OCI-M2 (cell line): ENCODE results near the gene EDC3.

Experiments
- DNase-seq: peaks from one replicate; lab custom pipeline; 2025; ENCODE audit not compliant: unreplicated experiment; lab: John Stamatoyannopoulos, UW

Gene EDC3

DNA sequence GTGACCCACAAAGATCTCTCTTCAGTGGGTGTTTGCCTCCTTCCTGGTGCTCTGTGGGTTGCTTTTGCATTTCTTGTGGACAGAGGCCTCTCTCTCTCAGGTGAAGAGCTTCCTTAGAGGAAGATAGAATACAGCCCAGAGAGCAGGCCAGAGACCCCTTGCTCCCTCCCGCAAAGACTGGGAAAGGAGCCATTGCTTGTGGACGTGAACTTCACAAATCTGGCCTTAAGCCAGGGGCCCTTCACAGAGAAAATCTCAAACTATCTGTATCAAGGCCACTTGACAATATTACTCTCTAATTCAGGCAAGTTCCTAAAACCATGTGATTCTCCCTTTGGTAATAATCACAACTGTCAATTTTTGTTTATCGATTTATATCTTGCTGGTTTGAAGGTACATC is 110.6 kb downstream of the EDC3 start:
- no peak for DNase-seq

DNA sequence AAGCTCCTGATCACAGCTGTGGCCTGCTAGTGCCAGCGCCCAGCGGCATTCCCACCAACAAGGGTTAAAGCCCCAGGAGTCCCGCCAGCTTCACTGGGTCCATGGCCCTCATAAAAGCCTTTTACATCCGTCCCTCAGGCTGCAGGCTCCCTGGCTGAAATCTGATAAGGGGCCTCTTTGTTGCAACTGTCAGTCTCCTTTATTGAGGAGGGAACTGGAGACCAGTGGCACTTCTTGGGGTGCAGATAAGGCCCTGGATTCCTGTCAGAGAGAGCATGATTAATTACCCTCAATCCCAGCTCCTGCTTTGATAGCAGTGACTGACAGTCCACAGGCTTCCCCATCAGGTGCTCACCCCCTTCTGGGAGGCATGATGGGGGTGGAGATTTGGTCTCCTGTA is 111.0 kb downstream of the EDC3 start:
- DNase-seq, result no peak

DNA sequence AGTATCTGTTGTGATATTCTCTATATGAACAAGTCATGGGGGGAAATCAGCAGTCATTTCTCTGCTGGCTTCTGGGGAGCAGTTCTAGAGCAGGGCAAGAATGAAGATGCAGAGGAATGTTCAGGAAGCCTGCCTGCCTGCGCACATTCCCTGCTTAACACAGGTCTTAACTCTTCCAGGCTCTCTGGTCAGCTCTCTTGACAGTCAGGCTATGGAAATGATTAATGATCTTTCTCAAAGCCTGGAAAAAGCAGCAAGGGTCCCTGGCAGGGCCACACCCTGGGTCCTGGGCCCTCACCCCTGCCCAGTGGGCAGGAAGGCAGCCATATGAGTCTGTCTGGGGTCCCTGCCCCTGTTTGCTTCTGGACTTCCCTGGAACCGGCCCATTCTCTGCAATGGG is 111.6 kb downstream of the EDC3 start:
- DNase-seq, result no peak
